Activated naive CD4-positive, alpha-beta T cell treated with anti-CD3 and anti-CD28 coated beads, Interleukin-2, amount 50 U/mL, for 24 hours (primary cell): ENCODE measurements around the gene MMD2.
A peak's percentile ranks its signal among the peaks of the same experiment; 100 is the strongest.

Experiments used
- H3K27ac Mint-ChIP-seq: one replicate; pipeline ENCODE4 v1.8.0; 2021; ENCODE audit warnings: mild to moderate bottlenecking, mixed read lengths
- H3K27me3 Mint-ChIP-seq: one replicate; pipeline ENCODE4 v1.8.0; 2021; ENCODE audit warnings: mixed read lengths
- H3K36me3 Mint-ChIP-seq: one replicate; pipeline ENCODE4 v1.8.0; 2021; ENCODE audit warnings: mixed read lengths
- H3K4me1 Mint-ChIP-seq: one replicate; pipeline ENCODE4 v1.8.0; 2021; ENCODE audit warnings: mixed read lengths
- H3K4me3 Mint-ChIP-seq: one replicate; pipeline ENCODE4 v1.8.0; 2021; ENCODE audit warnings: mild to moderate bottlenecking, mixed read lengths
- H3K9me3 Mint-ChIP-seq: one replicate; pipeline ENCODE4 v1.8.0; 2021; ENCODE audit warnings: mixed read lengths

Gene MMD2

GRCh38 chr7:4888161-4888560 lies 70.8 kb downstream of the MMD2 start:
- Mint-ChIP-seq H3K36me3 (no peaks in the 10 kb centered on the region), H3K4me3 (no peak overlapping the region), H3K27me3 (peaks cover 13% of the 10 kb centered on the region), H3K27ac (no peak overlapping the region), H3K9me3 (no peaks in the 10 kb centered on the region), H3K4me1 (no peaks in the 10 kb centered on the region)

- Mint-ChIP-seq H3K4me1 (peaks cover 12% of the 10 kb centered on the region), H3K9me3 (no peaks in the 10 kb centered on the region), H3K36me3 (no peaks in the 10 kb centered on the region), H3K4me3 (no peak overlapping the region), H3K27ac (no peak overlapping the region), H3K27me3 (peaks cover 25% of the 10 kb centered on the region)
Observed at GRCh38 chr7:4886671-4887070, 72.3 kb downstream of the MMD2 start.

GRCh38 chr7:4885317-4885807 lies 73.6 kb downstream of the MMD2 start:
- Mint-ChIP-seq H3K36me3 (no peaks in the 10 kb centered on the region), H3K9me3 (no peaks in the 10 kb centered on the region), H3K4me1 (peaks cover 12% of the 10 kb centered on the region), H3K4me3 (no peak overlapping the region), H3K27me3 (peaks cover 27% of the 10 kb centered on the region), H3K27ac (no peak overlapping the region)

- H3K36me3 Mint-ChIP-seq = no peaks in the 10 kb centered on the region
- peak overlapping the region; percentile 27 for H3K4me3 Mint-ChIP-seq
- H3K27ac Mint-ChIP-seq = no peak overlapping the region
- peaks cover 12% of the 10 kb centered on the region for H3K4me1 Mint-ChIP-seq
- H3K9me3 Mint-ChIP-seq = no peaks in the 10 kb centered on the region
- peaks cover 27% of the 10 kb centered on the region for H3K27me3 Mint-ChIP-seq
Observed at GRCh38 chr7:4884164-4884563, 74.8 kb downstream of the MMD2 start.

GRCh38 chr7:4883372-4884144 lies 75.4 kb downstream of the MMD2 start, which contains the start of gene RADIL:
Gene RADIL (minus strand): TSS chr7:4883716. CDS start chr7:4878139, 5,577 bp downstream.
- Mint-ChIP-seq H3K9me3 (no peaks in the 10 kb centered on the region), H3K4me1 (peaks cover 12% of the 10 kb centered on the region), H3K36me3 (no peaks in the 10 kb centered on the region), H3K27ac (no peak within 1 kb of the TSS), H3K4me3 (peak within 1 kb of the TSS; percentile 78), H3K27me3 (peaks cover 27% of the 10 kb centered on the region)

GRCh38 chr7:4883033-4883371 lies 76.0 kb downstream of the MMD2 start:
- peaks cover 12% of the 10 kb centered on the region for H3K4me1 Mint-ChIP-seq
- H3K9me3 Mint-ChIP-seq = no peaks in the 10 kb centered on the region
- peaks cover 27% of the 10 kb centered on the region for H3K27me3 Mint-ChIP-seq
- no peak overlapping the region for H3K27ac Mint-ChIP-seq
- H3K36me3 Mint-ChIP-seq = no peaks in the 10 kb centered on the region
- H3K4me3 Mint-ChIP-seq = peak overlapping the region; percentile 78

- Mint-ChIP-seq H3K4me3 (peak overlapping the region; percentile 78), H3K27ac (no peak overlapping the region), H3K9me3 (no peaks in the 10 kb centered on the region)
Observed at GRCh38 chr7:4882169-4883032, 76.6 kb downstream of the MMD2 start.

GRCh38 chr7:4880218-4880617 lies 78.8 kb downstream of the MMD2 start:
- Mint-ChIP-seq H3K36me3 (no peaks in the 10 kb centered on the region), H3K4me1 (peaks cover 12% of the 10 kb centered on the region), H3K4me3 (no peak overlapping the region), H3K27me3 (peaks cover 24% of the 10 kb centered on the region), H3K27ac (no peak overlapping the region), H3K9me3 (no peaks in the 10 kb centered on the region)

More at GRCh38 chr7:4882169-4883032, 76.6 kb downstream of the MMD2 start:
- H3K4me1 Mint-ChIP-seq = peaks cover 12% of the 10 kb centered on the region
- H3K27me3 Mint-ChIP-seq = peaks cover 26% of the 10 kb centered on the region
- no peaks in the 10 kb centered on the region for H3K36me3 Mint-ChIP-seq

GRCh38 chr7:4879396-4880081 lies 79.4 kb downstream of the MMD2 start:
- H3K9me3 Mint-ChIP-seq = no peaks in the 10 kb centered on the region
- H3K4me3 Mint-ChIP-seq = no peak overlapping the region
- no peak overlapping the region for H3K27ac Mint-ChIP-seq
- peaks cover 23% of the 10 kb centered on the region for H3K27me3 Mint-ChIP-seq
- H3K4me1 Mint-ChIP-seq = peaks cover 12% of the 10 kb centered on the region
- H3K36me3 Mint-ChIP-seq = no peaks in the 10 kb centered on the region

- Mint-ChIP-seq H3K4me3 (no peak overlapping the region), H3K4me1 (peaks cover 12% of the 10 kb centered on the region), H3K9me3 (no peaks in the 10 kb centered on the region), H3K27ac (no peak overlapping the region), H3K36me3 (no peaks in the 10 kb centered on the region), H3K27me3 (peaks cover 18% of the 10 kb centered on the region)
Observed at GRCh38 chr7:4878336-4879335, 80.4 kb downstream of the MMD2 start.

- Mint-ChIP-seq H3K27ac (no peak overlapping the region), H3K9me3 (no peaks in the 10 kb centered on the region), H3K4me3 (no peak overlapping the region), H3K36me3 (no peaks in the 10 kb centered on the region), H3K27me3 (peaks cover 11% of the 10 kb centered on the region), H3K4me1 (no peaks in the 10 kb centered on the region)
Observed at GRCh38 chr7:4876586-4876985, 82.4 kb downstream of the MMD2 start.

- peaks cover 10% of the 10 kb centered on the region for H3K27me3 Mint-ChIP-seq
- no peak overlapping the region for H3K4me3 Mint-ChIP-seq
Observed at GRCh38 chr7:4875391-4875790, 83.6 kb downstream of the MMD2 start.

GRCh38 chr7:4873071-4873944 lies 85.7 kb downstream of the MMD2 start:
- Mint-ChIP-seq H3K27ac (no peak overlapping the region), H3K36me3 (no peaks in the 10 kb centered on the region), H3K9me3 (no peaks in the 10 kb centered on the region), H3K4me3 (no peak overlapping the region), H3K27me3 (peaks cover 10% of the 10 kb centered on the region), H3K4me1 (peaks cover 4% of the 10 kb centered on the region)

More at GRCh38 chr7:4875391-4875790, 83.6 kb downstream of the MMD2 start:
- Mint-ChIP-seq H3K9me3 (no peaks in the 10 kb centered on the region), H3K36me3 (no peaks in the 10 kb centered on the region), H3K4me1 (peaks cover 4% of the 10 kb centered on the region), H3K27ac (no peak overlapping the region)
